CD14-positive monocyte (primary cell): ENCODE data around the gene SCAF8. TPM values are rescaled to one million over a fixed set of nuclear protein-coding genes. Genes with fewer than 3 reads are reported as not detected.
A peak's percentile ranks its signal among the peaks of the same experiment; 100 is the strongest.

Experiments
- DNase-seq, 3 donors: peaks; one replicate each; pipeline ENCODE4 v3.0.0-alpha.2; 2011 to 2022
- H2AFZ ChIP-seq: 2 replicates; pipeline ENCODE4 v1.6.0; 2012; ENCODE audit warnings: mild to moderate bottlenecking, low read depth, low read length, inconsistent platforms; ENCODE audit not compliant: insufficient read depth, poor library complexity, severe bottlenecking
- H3K27ac ChIP-seq, 2 donors: 1 replicate in 1 of 2; 2 replicates in 1 of 2; pipeline ENCODE4 v1.5.1; 2012 to 2013; ENCODE audit warnings: low read length in 2 of 2, control low read depth in 1 of 2, inconsistent platforms in 1 of 2, low read depth in 1 of 2, mild to moderate bottlenecking in 1 of 2
- H3K27me3 ChIP-seq, 2 donors: one replicate each; pipeline versions ENCODE4 v1.6.0 to v1.6.1; 2011 to 2013; ENCODE audit warnings: low read length in 2 of 2; ENCODE audit not compliant: control insufficient read depth in 2 of 2, insufficient read depth in 2 of 2
- H3K36me3 ChIP-seq, 2 donors: replicated peaks in 1 of 2; 1 replicate in 1 of 2; 2 replicates in 1 of 2; pipeline versions ENCODE4 v1.5.1 to v1.6.1; 2012 to 2013; ENCODE audit warnings: low read length in 2 of 2, control low read depth in 1 of 2, inconsistent platforms in 1 of 2, mild to moderate bottlenecking in 1 of 2; ENCODE audit not compliant: insufficient read depth in 2 of 2, control insufficient read depth in 1 of 2
- H3K4me1 ChIP-seq, 2 donors: 1 replicate in 1 of 2; 2 replicates in 1 of 2; pipeline versions ENCODE4 v1.5.1 to v1.6.1; 2012 to 2013; ENCODE audit warnings: low read length in 2 of 2, control low read depth in 1 of 2, inconsistent platforms in 1 of 2, mild to moderate bottlenecking in 1 of 2, moderate library complexity in 1 of 2; ENCODE audit not compliant: insufficient read depth in 2 of 2, control insufficient read depth in 1 of 2
- H3K4me2 ChIP-seq: replicated peaks from 2 replicates; pipeline ENCODE3; 2012; ENCODE audit warnings: low read length, moderate library complexity, mild to moderate bottlenecking; ENCODE audit not compliant: poor library complexity, severe bottlenecking; ENCODE audit errors: extremely low read depth
- H3K4me3 ChIP-seq, 3 experiments: fragments of 200-600 bp in 1 of 3; sonication (generic) in 1 of 3; replicated peaks in 1 of 3; 1 replicate in 2 of 3; 2 replicates in 1 of 3; pipeline ENCODE4 v1.5.1; 2011 to 2013; ENCODE audit warnings: low read length in 3 of 3, mild to moderate bottlenecking in 3 of 3, control low read depth in 2 of 3, low read depth in 2 of 3, inconsistent platforms in 1 of 3, moderate library complexity in 1 of 3
- H3K79me2 ChIP-seq: 2 replicates; pipeline ENCODE4 v1.6.0; 2012; ENCODE audit warnings: mild to moderate bottlenecking, control low read depth, inconsistent platforms, low read length, moderate library complexity; ENCODE audit not compliant: insufficient read depth
- H3K9ac ChIP-seq: 2 replicates; pipeline ENCODE4 v1.6.0; 2017; ENCODE audit warnings: low read length, mild to moderate bottlenecking; ENCODE audit not compliant: insufficient read depth, poor library complexity, severe bottlenecking
- H3K9me3 ChIP-seq, 2 donors: replicated peaks in 1 of 2; 1 replicate in 1 of 2; 2 replicates in 1 of 2; pipeline versions ENCODE4 v1.5.1 to v1.6.1; 2012 to 2013; ENCODE audit warnings: low read length in 2 of 2, control low read depth in 1 of 2; ENCODE audit not compliant: control insufficient read depth in 1 of 2, insufficient read depth in 1 of 2
- H4K20me1 ChIP-seq: 2 replicates; pipeline ENCODE4 v1.6.0; 2012; ENCODE audit warnings: mild to moderate bottlenecking, low read length, control low read depth, moderate library complexity; ENCODE audit not compliant: insufficient read depth
- H3K27ac Mint-ChIP-seq, 7 donors: one replicate each; pipeline ENCODE4 v1.8.0; 2020; ENCODE audit warnings: mild to moderate bottlenecking in 7 of 7, mixed read lengths in 7 of 7, moderate library complexity in 6 of 7, inconsistent platforms in 2 of 7
- H3K27me3 Mint-ChIP-seq, 3 donors: one replicate each; pipeline ENCODE4 v1.8.0; 2021 to 2022; ENCODE audit warnings: low read depth in 3 of 3, mild to moderate bottlenecking in 3 of 3, mixed read lengths in 3 of 3, moderate library complexity in 3 of 3, inconsistent platforms in 1 of 3
- H3K36me3 Mint-ChIP-seq, 2 donors: one replicate each; pipeline ENCODE4 v1.8.0; 2020; ENCODE audit warnings: mixed read lengths in 2 of 2, inconsistent platforms in 1 of 2, mild to moderate bottlenecking in 1 of 2
- H3K4me1 Mint-ChIP-seq: one replicate; pipeline ENCODE4 v1.8.0; 2020; ENCODE audit warnings: mild to moderate bottlenecking, mixed read lengths
- H3K4me3 Mint-ChIP-seq, 2 donors: one replicate each; pipeline ENCODE4 v1.8.0; 2020; ENCODE audit warnings: mild to moderate bottlenecking in 2 of 2, mixed read lengths in 2 of 2, moderate library complexity in 1 of 2
- H3K9me3 Mint-ChIP-seq, 7 donors: one replicate each; pipeline ENCODE4 v1.8.0; 2020 to 2022; ENCODE audit warnings: mixed read lengths in 7 of 7, mild to moderate bottlenecking in 6 of 7, moderate library complexity in 6 of 7, inconsistent platforms in 2 of 7
- CTCF ChIP-seq: fragments of 200-600 bp; IDR thresholded peaks from one replicate; pipeline ENCODE4 v1.8.0; 2022; ENCODE audit warnings: antibody characterized with exemption, mild to moderate bottlenecking
- WGBS: methylation state at CpG from one replicate; pipeline ENCODE4 v1.1.5; 2013; ENCODE audit warnings: missing lambda C conversion rate; ENCODE audit not compliant: insufficient coverage; 5-methylcytosine and 5-hydroxymethylcytosine counted together
- intact Hi-C, 2 donors: fragments of 100-400 bp; cut with micrococcal nuclease; formaldehyde crosslinking; loops; one replicate each; pipeline versions ENCODE4 v1.15.0 to v1.15.1; 2023
- polyA plus RNA-seq, 3 donors: library from polyadenylated mRNA; depleted of rRNA in 1 of 3; unstranded in 2 of 3; stranded (reverse) in 1 of 3; fragments of 300-500 nt in 2 of 3; fragments of >200 nt in 1 of 3; fragmentation: Illumina TruSeq in 2 of 3; gene quantifications; 1 replicate in 2 of 3; 2 replicates in 1 of 3; pipeline ENCODE4 v1.2.3, GENCODE V29; 2012 to 2021

The SCAF8 gene
- polyA plus RNA-seq, 3 donors, result 2.8 to 18.5 (median 4.2) TPM

DNA sequence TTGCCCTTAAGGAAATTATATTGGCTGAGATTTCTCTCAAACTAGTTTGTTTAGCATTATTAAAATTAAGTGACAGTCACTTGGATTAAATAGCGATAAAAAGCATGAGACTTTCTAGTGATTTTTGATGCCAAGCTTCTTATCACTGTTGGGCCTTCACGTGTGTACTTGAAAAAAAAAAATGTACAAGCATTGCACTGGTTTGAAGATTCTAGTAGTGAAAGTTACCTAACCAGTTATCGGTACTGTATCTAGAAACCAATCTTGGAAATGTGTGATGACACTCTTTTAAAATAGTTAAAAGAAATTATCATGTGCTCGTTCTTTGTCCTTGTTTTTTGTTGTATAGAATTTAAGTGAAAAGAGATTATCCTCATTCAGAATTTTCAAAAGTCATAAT, 102.1 kb downstream of the SCAF8 start:
- Histone ChIP-seq H2AFZ (no peak overlapping the region), H3K36me3 (peaks cover 49 to 57% of the 10 kb centered on the region in 2 donors), H3K4me2 (no peak overlapping the region), H3K79me2 (peaks cover 46% of the 10 kb centered on the region), H3K27me3 (no peaks in the 10 kb centered on the region), H3K4me1 (no peaks in the 10 kb centered on the region), H3K4me3 (no peak overlapping the region), H3K9me3 (no peaks in the 10 kb centered on the region), H3K27ac (no peak overlapping the region), H3K9ac (no peak overlapping the region), H4K20me1 (peaks cover 61% of the 10 kb centered on the region)
- Mint-ChIP-seq H3K27ac (no peak overlapping the region), H3K36me3 (peaks cover 31 to 48% of the 10 kb centered on the region in 2 donors), H3K4me1 (peaks cover 3% of the 10 kb centered on the region), H3K4me3 (no peak overlapping the region), H3K27me3 (no peaks in the 10 kb centered on the region), H3K9me3 (no peaks in the 10 kb centered on the region)
- intact Hi-C loops, result no loop called here
- no CpG with 5 or more reads among the region's 4 CpGs for WGBS
- DNase-seq, result no peak
- TF ChIP-seq CTCF, result no peak

DNA sequence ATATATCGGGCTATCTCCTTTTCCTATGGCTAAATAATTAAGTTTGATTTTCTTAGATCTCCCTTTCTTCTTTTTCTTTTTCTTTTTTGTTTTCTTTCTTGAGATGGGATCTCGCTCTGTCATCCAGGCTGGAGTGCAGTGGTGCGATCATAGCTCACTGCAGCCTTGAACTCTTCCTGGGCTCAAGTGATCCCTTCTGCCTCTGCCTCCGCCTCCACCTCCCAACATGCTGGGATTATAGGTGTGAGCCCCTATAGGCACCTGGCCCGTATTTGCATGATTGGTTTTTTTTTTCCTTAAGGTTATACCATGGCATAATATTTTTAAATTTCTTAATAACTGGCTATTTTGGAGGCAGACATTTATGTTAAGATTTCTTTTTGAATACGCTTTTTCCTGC, 106.3 kb downstream of the SCAF8 start:
- no peak overlapping the region for H3K27ac ChIP-seq
- no peaks in the 10 kb centered on the region for H3K9me3 Mint-ChIP-seq
- no peaks in the 10 kb centered on the region for H3K27me3 Mint-ChIP-seq
- no peak overlapping the region for H3K9ac ChIP-seq
- no peak overlapping the region for H2AFZ ChIP-seq
- no peak for DNase-seq
- H3K4me3 Mint-ChIP-seq, result no peak overlapping the region
- intact Hi-C loops, result no loop called here
- no CpG with 5 or more reads among the region's 6 CpGs for WGBS
- peak overlapping the region in 1 of 7 donors; percentile 2 for H3K27ac Mint-ChIP-seq
- H3K36me3 Mint-ChIP-seq, result peaks cover 8 to 19% of the 10 kb centered on the region in 2 donors
- TF ChIP-seq CTCF, result no peak
- no peaks in the 10 kb centered on the region for H3K4me1 ChIP-seq
- H3K9me3 ChIP-seq, result no peaks in the 10 kb centered on the region
- peaks cover 57% of the 10 kb centered on the region for H3K79me2 ChIP-seq
- peaks cover 88% of the 10 kb centered on the region for H4K20me1 ChIP-seq
- no peak overlapping the region for H3K4me3 ChIP-seq
- peaks cover 3% of the 10 kb centered on the region for H3K4me1 Mint-ChIP-seq
- no peak overlapping the region for H3K4me2 ChIP-seq
- H3K27me3 ChIP-seq, result no peaks in the 10 kb centered on the region
- H3K36me3 ChIP-seq, result peaks cover 15 to 25% of the 10 kb centered on the region in 2 donors
